Measurements from ENCODE around the gene LONRF2. TPM values are rescaled to one million over a fixed set of nuclear protein-coding genes. Genes with fewer than 3 reads are reported as not detected.
"Not testable (repeated sequence)": the region's sequence is repeated elsewhere in the genome, so short reads cannot be mapped to it uniquely, and the experiment has no call there.

LONRF2 gene
- 0.43 and 1.3 TPM in 2 replicates for total RNA-seq

- H3K4me3 ChIP-seq (ENCODE audit: low read depth, low read length): peak within 1 kb of the TSS; percentile 46
These were observed at the start of gene LONRF2 for GRCh38 chr2:100321866-100322820. Gene LONRF2 (minus strand): TSS chr2:100322501. CDS start chr2:100322093, 408 bp downstream.

DNA sequence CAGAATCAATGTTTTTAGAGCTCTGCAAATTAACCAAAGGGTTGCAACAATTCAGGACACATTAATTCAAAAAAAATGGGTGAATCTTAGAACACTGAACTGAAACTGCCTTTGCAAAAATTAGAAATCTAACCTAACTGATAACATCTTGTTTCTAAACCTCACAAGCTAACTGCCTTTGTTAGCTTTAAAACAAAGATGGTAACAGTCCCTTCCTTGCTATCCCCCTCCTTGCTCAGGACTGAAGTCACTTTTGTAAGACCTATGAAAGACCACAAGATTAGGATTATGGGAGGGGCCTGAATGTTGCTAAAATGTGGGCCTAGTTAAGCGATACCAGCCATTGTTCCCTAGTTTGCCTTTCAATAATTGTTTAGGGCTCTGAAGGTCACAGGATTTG, 44.9 kb upstream of the LONRF2 start:
- no peak for DNase-seq (ENCODE audit: low read depth)
- no peak for TF ChIP-seq CTCF (conservative IDR thresholded peaks at IDR 0.05; ENCODE audit: low read depth, low read length)
- H3K4me3 ChIP-seq (ENCODE audit: low read depth, low read length): no peak overlapping the region

More at GRCh38 chr2:100321866-100322820, at the start of gene LONRF2:
- TF ChIP-seq CTCF (conservative IDR thresholded peaks at IDR 0.05; ENCODE audit: low read depth, low read length): no peak
- no peak for DNase-seq (ENCODE audit: low read depth)

DNA sequence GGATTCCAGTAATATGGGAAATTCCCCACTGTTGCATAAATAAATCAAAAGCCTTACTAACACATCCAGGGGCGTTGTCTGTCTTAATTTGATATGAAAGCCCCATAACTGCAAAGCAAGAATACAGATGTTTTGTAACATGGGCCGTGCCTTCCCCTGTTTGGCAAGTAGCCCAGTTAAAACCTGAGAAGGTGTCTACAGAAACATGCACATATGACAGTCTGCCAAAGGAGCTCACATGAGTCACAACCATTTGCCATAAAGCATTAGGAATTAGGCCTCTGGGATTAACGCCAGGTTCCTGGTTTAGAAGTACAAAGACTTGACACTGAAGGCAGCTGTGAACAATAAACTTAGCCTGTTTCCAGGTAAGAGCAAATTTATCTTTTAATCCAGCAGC, 43.1 kb upstream of the LONRF2 start:
- no peak for TF ChIP-seq CTCF (conservative IDR thresholded peaks at IDR 0.05; ENCODE audit: low read depth, low read length)
- DNase-seq (ENCODE audit: low read depth): peak; percentile 64
- no peak overlapping the region for H3K4me3 ChIP-seq (ENCODE audit: low read depth, low read length)

DNA sequence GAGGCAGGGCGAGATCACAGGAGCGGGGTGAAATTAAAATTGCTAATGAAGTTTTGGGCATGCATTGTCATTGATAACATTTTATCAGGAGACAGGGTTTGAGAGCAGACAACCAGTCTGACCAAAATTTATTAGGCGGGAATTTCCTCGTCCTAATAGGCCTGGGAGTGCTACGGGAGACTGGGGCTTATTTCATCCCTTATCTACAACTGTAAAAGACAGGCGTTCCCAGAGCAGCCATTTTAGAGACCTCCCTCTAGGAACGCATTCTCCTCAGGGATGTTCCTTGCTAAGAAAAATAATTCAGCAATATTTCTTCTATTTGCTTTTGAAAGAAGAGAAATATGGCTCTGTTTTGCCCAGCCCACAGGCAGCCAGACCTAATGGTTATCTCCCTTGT, 40.0 kb upstream of the LONRF2 start:
- H3K4me3 ChIP-seq (ENCODE audit: low read depth, low read length); DNase-seq (ENCODE audit: low read depth): not testable (repeated sequence)

- no peak for TF ChIP-seq CTCF (conservative IDR thresholded peaks at IDR 0.05; ENCODE audit: low read depth, low read length)
- no peak for DNase-seq (ENCODE audit: low read depth)
These were observed 37.3 kb upstream of the LONRF2 start for GRCh38 chr2:100359576-100359975.

GRCh38 chr2:100358554-100358953, 36.3 kb upstream of the LONRF2 start:
- no peak for DNase-seq (ENCODE audit: low read depth)
- no peak for TF ChIP-seq CTCF (conservative IDR thresholded peaks at IDR 0.05; ENCODE audit: low read depth, low read length)
- H3K4me3 ChIP-seq (ENCODE audit: low read depth, low read length): no peak overlapping the region

More at GRCh38 chr2:100359576-100359975, 37.3 kb upstream of the LONRF2 start:
- no peak overlapping the region for H3K4me3 ChIP-seq (ENCODE audit: low read depth, low read length)

DNA sequence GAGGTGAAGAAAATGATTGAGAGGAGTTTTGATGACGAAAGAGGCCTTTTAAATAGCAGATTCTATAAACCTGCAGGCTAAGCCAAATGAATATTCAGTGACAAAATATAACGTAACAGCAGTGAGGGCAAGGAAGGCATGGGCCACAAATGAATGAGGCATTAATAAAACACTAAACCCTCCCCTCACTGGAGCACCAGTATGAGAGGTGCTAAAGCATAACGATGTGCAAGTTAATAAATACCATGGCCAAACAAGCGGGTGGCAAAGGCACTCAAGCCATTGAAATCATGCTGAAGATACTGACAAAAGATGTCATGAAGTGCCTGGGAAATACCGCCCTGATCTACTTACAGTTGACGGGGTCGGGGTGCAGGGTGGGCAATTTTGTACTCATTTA, 30.2 kb upstream of the LONRF2 start:
- DNase-seq (ENCODE audit: low read depth): peak; percentile 52
- no peak for TF ChIP-seq CTCF (conservative IDR thresholded peaks at IDR 0.05; ENCODE audit: low read depth, low read length)
- no peak overlapping the region for H3K4me3 ChIP-seq (ENCODE audit: low read depth, low read length)

Measured in epithelial cell of proximal tubule (primary cell).